HG03469 (cell line): ENCODE results near the gene FAM167B.

Experiments
- ATAC-seq: cut with Tn5 transposase; IDR thresholded peaks from one replicate; pipeline ENCODE4 v1.9.1; 2021; ENCODE audit warnings: mild to moderate bottlenecking, moderate library complexity, moderate number of reproducible peaks; ENCODE audit not compliant: unreplicated experiment

FAM167B gene

GRCh38 chr1:32246888-32247273 is at the start of gene FAM167B:
Gene FAM167B, plus strand, starts transcription at chr1:32247222. Its CDS starts 200 bp downstream, at chr1:32247422.
- no peak for ATAC-seq

DNA sequence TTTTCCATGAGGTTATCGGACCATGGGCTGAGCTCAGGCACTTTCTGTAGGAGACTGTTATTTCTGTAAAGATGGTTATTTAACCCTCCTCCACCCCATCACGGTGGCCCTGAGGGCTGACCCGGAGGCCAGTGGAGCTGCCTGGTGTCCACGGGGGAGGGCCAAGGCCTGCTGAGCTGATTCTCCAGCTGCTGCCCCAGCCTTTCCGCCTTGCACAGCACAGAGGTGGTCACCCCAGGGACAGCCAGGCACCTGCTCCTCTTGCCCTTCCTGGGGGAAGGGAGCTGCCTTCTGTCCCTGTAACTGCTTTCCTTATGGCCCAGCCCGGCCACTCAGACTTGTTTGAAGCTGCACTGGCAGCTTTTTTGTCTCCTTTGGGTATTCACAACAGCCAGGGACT is 49.2 kb upstream of the FAM167B start:
- ATAC-seq, result no peak

GRCh38 chr1:32198237-32199042 is 48.6 kb upstream of the FAM167B start:
- no peak for ATAC-seq

- no peak for ATAC-seq
These were observed 47.8 kb upstream of the FAM167B start for GRCh38 chr1:32199043-32199716.

- no peak for ATAC-seq
These were observed 47.3 kb upstream of the FAM167B start for GRCh38 chr1:32199717-32200072.

DNA sequence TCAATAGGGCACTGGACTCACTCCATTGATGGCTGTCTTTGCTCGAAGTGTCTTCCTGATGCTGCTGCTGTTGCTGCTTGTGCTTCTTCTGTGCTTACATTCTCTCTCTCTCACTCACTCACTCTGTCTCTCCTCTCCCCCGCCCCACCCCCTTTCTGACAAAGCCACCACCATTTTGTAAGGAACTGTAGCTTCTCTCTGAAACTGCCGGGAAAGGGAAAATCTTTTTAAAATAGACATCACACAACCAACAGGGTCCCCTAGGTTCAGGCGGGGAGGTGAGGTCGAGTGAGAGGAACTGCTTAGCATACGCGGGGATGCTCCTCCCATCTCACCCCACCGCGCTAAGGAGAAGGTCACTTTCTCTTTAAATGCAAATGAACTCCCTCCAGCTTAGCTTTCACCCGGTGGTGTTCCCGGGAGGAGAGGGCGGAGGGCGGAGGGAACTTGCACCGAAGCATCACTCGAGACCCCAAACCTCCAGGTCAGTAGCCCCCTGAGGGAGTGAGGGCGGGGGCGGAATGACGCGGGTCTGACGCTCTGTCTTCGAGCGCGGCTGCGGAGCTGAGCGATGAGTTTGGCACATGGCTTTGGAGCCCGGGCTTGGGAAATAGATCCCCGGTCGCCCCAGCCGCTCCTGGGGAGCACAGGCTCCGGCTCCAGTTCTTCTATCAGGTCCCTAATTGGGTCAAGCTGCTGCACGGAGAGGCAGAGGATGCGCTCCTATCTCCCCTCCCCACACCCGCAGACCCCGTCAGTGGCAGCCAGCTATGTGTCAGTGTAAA is 46.6 kb upstream of the FAM167B start, which contains the start of gene CCDC28B:
Gene CCDC28B (plus strand): TSS at position 370 of the 785 bp plus-strand sequence. CDS start 1,341 bp downstream, outside the sequence.
- no peak for ATAC-seq

DNA sequence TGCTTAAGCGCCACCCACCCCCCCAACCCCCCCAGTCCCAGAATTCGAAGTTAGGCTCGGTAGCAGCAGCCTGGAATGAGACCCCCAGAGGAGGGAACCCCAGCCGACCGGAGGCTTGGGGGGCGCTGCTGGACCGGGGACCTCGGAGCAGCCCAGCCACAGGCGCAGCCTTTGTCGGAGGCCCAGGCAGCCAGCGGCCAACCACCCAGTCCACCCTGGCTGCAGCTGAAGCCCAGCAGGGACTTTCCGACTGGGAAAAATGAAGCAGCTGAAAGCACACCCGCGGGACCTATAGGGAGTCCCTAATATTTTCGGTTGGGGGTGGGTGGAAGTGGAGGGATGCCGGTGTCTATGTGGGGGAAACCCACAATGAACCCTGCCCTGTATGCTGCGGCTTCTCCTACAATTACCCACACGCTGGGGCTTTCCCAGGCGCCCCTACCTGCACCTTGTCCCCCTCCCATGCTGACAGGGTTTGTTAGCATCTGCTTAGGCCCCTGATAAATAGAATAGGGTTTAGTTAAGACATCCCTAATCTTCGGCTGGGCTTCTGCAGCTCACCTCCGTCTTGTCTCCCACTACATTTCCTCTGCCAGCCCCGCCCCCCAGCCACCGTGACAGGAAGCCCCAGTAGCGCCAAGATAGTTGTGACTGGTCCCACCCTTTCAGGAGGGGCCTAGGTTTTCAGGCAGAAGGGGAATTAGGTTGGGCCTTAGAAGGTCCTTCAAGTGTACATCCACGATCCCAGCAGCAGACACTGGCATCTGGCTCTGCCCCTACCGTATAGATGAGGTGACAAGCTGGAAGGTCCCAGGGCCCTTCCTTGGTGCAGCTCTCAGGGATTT is 45.8 kb upstream of the FAM167B start:
- ATAC-seq, result no peak

DNA sequence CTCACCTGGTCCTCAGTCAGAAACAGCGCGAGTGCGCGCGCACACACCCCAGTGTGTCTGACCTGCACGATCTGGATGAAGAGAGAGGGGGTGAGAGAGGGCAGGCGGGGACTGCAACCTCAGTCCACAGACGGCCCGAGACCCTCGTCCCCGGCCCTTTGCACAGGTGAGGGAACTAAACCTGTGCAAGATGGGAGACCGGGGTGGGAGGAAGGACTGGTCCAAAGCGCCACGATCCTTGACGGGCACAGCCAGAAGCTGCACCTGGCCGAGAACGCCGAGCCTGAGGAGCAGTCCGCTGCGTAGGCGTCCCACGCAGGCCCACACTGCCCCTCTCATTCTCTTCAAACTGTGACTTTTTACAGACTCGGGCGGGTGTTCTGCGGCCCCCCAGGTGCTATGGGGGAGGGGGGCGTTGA is 42.1 kb upstream of the FAM167B start:
- no peak for ATAC-seq

GRCh38 chr1:32205401-32206370 is 41.3 kb upstream of the FAM167B start, which contains the start of gene IQCC:
Gene IQCC, plus strand, starts transcription at chr1:32205671. Its CDS starts 11 bp downstream, at chr1:32205682.
- no peak for ATAC-seq

- ATAC-seq, result no peak
These were observed 38.6 kb upstream of the FAM167B start for GRCh38 chr1:32208469-32208868.

GRCh38 chr1:32208891-32209328 is 38.1 kb upstream of the FAM167B start, which contains the start of gene DCDC2B:
Gene DCDC2B, plus strand, starts transcription at chr1:32209089. Its CDS starts 5 bp downstream, at chr1:32209094.
- ATAC-seq, result no peak

- ATAC-seq, result no peak
These were observed 31.2 kb upstream of the FAM167B start for GRCh38 chr1:32215629-32216480.

DNA sequence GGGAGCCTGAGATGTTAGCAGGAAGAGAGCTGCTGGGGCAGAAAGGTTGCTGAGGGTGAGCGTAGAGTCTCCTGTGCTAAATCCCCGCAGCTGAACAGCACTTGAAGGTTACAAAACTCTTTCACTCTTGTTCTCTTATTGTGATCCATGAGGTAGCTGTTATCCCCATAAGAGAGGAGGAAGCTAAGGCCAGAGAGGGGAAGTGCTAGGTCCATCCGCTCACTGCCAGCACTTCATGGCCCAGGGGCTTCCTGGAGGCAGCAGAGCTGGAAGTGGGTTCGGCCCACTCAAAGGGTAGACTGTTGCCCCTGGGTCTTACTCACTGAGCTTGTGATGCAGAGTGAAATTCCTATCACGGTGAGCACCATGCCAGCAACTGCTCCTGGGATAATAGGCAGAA is 30.5 kb upstream of the FAM167B start:
- no peak for ATAC-seq

DNA sequence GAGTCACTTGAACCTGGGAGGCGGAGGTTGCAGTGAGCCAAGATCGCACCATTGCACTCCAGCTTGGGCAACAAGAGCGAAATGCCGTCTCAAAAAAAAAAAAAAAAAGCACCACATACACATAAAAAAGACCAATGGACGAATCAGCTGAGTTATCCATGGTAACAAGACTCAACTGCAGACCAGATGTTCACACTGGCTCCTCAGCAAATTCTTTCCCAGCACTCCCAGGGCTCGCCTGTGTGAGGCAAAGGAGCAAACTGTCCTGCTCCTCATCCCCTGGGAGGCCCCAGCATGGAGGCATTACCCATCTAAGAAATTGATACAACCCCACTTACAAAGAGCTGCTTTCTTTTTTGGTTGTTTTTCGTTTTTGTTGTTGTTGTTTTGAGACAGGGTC is 28.0 kb upstream of the FAM167B start:
- no peak for ATAC-seq

- no peak for ATAC-seq
These were observed 26.1 kb upstream of the FAM167B start for GRCh38 chr1:32220746-32221580.

- ATAC-seq, result no peak
These were observed 25.4 kb upstream of the FAM167B start for GRCh38 chr1:32221581-32221979.
